ENCODE measurements around the gene CEND1. TPM values are rescaled to one million over a fixed set of nuclear protein-coding genes. Genes with fewer than 3 reads are reported as not detected.
A peak's percentile ranks its signal among the peaks of the same experiment; 100 is the strongest.

The CEND1 gene
- total RNA-seq, 1 experiment from 2014 or later: 0.81 TPM

GRCh38 chr11:776263-776560, 13.7 kb downstream of the CEND1 start:
- H3K56ac ChIP-seq (ENCODE audit: insufficient read length, low read depth, low read length): no peak overlapping the region
- no peaks in the 10 kb centered on the region; the same call in 1 of the 2 replicates for H3K4me1 ChIP-seq (ENCODE audit: insufficient read depth, low read length)
- no peak overlapping the region for H3K23ac ChIP-seq (ENCODE audit: insufficient read length, low read depth, low read length)
- H3K18ac ChIP-seq (ENCODE audit: insufficient read length, low read depth, low read length): no peak overlapping the region
- Mint-ChIP-seq H3K4me3 (peak overlapping the region; percentile 82 to 91), H3K4me1 (peaks cover 17 to 25% of the 10 kb centered on the region in 2 experiments), H3K27ac (peak overlapping the region; percentile 53 to 88 (median 59); a peak in 6 of 7 replicates), H3K27me3 (ENCODE audit: low read depth) (no peaks in the 10 kb centered on the region), H3K9me3 (no peaks in the 10 kb centered on the region), H3K36me3 (ENCODE audit: insufficient read depth in 1 of 3, low read depth in 3 of 3) (peaks cover 4 to 20% (median 13%) of the 10 kb centered on the region in 3 experiments; a peak in 6 of 7 replicates)
- peaks cover 17% of the 10 kb centered on the region for H3K23me2 ChIP-seq (ENCODE audit: insufficient read length, low read depth, low read length, poor library complexity, severe bottlenecking)
- H2AK5ac ChIP-seq (ENCODE audit: insufficient read length, low read length): no peak overlapping the region
- no peak overlapping the region for H2BK20ac ChIP-seq (ENCODE audit: low read depth, low read length, poor library complexity, severe bottlenecking)
- no peak overlapping the region for H2BK15ac ChIP-seq (ENCODE audit: low read depth, low read length)
- no peak for TF ChIP-seq CTCF (conservative IDR thresholded peaks at IDR 0.05)
- H2AFZ ChIP-seq (ENCODE audit: low read length): no peak overlapping the region
- no peaks in the 10 kb centered on the region for H4K20me1 ChIP-seq (ENCODE audit: control insufficient read depth, insufficient read depth, insufficient read length)
- no peak overlapping the region for H2BK5ac ChIP-seq (ENCODE audit: insufficient read length, low read length)
- H3K14ac ChIP-seq (ENCODE audit: insufficient read depth, low read length): no peak overlapping the region; the same call in 1 of the 2 replicates
- DNase-seq: no peak
- no peak overlapping the region for H4K5ac ChIP-seq (ENCODE audit: insufficient read length, low read depth, low read length)
- H3K9me3 ChIP-seq (ENCODE audit: control insufficient read depth, low read depth, low read length): no peaks in the 10 kb centered on the region
- H3K27ac ChIP-seq (ENCODE audit: insufficient read length, low read depth, low read length): no peak overlapping the region
- H3K27me3 ChIP-seq (ENCODE audit: insufficient read depth, low read length): no peaks in the 10 kb centered on the region
- H4K91ac ChIP-seq (ENCODE audit: insufficient read length, low read depth, low read length): no peak overlapping the region
- H3K4ac ChIP-seq (ENCODE audit: low read depth, low read length): no peak overlapping the region
- peak overlapping the region; percentile 78 for H3K4me2 ChIP-seq (ENCODE audit: insufficient read depth, insufficient read length, low read length)
- peaks cover 12% of the 10 kb centered on the region for H3K79me1 ChIP-seq (ENCODE audit: insufficient read depth, low read depth, low read length, poor library complexity, severe bottlenecking)
- no peak overlapping the region for H2BK120ac ChIP-seq (ENCODE audit: low read depth, low read length, poor library complexity, severe bottlenecking)
- H3K9ac ChIP-seq (ENCODE audit: extremely low read depth, insufficient read length, low read length): peak overlapping the region; percentile 55
- no peak overlapping the region for H4K8ac ChIP-seq (replicated peaks; ENCODE audit: insufficient read length, low read depth, low read length)
- no CpG with 5 or more reads among the region's 11 CpGs for WGBS (ENCODE audit: extremely low coverage, insufficient read length, low lambda C conversion rate)
- no peak overlapping the region for H3T11ph ChIP-seq (ENCODE audit: low read length)
- no peak overlapping the region for H2BK12ac ChIP-seq (ENCODE audit: insufficient read length, low read depth, low read length)
- H3K79me2 ChIP-seq (ENCODE audit: insufficient read depth, low read length): peaks cover 4% of the 10 kb centered on the region; the same call in 1 of the 2 replicates

Measured in H9 (cell line).